Measurements from ENCODE around the gene RAB11FIP4. TPM values are rescaled to one million over a fixed set of nuclear protein-coding genes. Genes with fewer than 3 reads are reported as not detected.

RAB11FIP4 gene
- polyA plus RNA-seq, 4 donors: 1.2 to 16.5 (median 15.0) TPM

- DNase-seq (ENCODE audit: low read depth in 4 of 4, low spot score in 3 of 4): no peak
These were observed 142.2 kb downstream of the RAB11FIP4 start for GRCh38 chr17:31533546-31534155.

GRCh38 chr17:31534223-31534888 is 142.9 kb downstream of the RAB11FIP4 start:
- no peak for DNase-seq (ENCODE audit: low read depth in 4 of 4, low spot score in 3 of 4)

DNA sequence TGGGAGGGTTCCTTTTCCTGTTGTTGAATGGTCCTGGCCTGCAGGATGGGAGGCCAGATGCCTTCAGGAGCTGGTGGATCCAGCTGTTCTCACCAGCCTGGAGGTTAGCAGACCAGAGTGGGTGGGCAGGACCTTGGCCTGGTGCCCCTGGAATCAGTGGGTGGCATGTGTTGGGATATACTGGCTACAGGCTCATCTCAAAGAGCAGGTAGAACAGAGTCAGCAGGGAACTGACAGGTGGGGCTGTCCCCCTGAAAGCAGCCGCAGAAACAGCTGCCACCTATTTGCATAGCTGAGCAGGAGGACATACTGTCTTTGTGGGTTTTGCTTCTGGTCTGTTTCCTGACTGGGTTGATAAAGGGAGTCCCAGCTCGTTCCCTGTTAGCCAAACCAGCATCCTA is 144.1 kb downstream of the RAB11FIP4 start:
- no peak for DNase-seq (ENCODE audit: low read depth in 4 of 4, low spot score in 3 of 4)

- DNase-seq (ENCODE audit: low read depth in 4 of 4, low spot score in 3 of 4): no peak
These were observed 145.0 kb downstream of the RAB11FIP4 start for GRCh38 chr17:31536451-31536850.

DNA sequence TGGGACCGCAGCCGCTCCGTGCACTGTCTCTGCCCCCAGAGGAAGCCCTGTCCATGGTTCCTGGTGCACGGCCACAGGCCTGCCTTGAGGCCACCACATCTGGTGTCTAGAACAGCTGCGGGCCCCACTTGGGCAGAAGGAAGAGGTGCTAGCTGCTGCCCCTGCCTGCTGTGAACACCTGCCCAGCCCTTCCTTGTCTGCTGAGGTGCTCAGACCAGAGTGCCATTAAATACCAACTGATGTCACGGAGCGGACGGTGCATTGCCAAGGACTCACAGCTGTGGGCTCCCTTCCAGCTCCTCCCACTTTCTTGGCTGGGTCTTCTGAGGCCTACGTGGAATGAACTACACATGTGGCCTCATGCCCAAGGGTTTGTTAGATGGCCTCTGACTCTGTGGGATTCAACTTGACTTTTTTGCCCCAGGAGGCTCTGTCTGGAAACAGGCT is 146.1 kb downstream of the RAB11FIP4 start:
- DNase-seq (ENCODE audit: low read depth in 4 of 4, low spot score in 3 of 4): no peak

GRCh38 chr17:31538080-31538762 is 146.7 kb downstream of the RAB11FIP4 start:
- no peak for DNase-seq (ENCODE audit: low read depth in 4 of 4, low spot score in 3 of 4)

DNA sequence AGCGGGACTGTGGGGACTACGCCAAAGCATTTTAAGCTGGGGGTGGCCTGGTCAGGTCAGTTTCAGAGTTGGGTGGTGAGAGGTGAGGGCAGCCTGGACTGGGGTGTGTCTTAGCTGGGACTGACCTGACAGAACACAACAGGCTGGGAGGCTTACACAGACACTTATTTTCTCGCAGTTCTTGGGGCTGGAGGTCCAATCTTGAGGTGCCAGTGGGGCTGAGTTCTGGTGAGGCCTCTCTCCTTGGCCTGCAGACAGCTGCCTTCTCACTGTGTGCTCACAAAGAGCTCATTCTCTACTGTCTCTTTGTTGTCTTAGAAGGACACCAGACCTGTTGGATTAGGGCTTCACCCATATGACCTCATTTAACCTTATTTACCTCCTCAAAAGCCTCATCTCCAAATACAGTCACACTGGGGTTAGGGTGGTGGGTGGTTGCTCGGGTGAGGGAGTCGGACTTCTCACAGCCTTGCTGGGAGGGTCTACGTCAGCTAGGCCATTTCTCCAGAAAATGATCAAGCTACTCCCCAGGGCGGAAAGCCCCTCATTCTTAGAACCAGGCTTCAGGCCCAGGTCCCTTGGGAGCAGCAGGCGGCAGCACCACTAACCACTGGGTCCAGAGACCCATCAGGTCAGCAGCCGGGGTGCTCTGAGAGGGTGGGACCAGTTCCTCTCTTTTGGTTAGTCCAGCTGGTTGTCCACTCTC is 149.3 kb downstream of the RAB11FIP4 start:
- no peak for DNase-seq (ENCODE audit: low read depth in 4 of 4, low spot score in 3 of 4)

- no peak for DNase-seq (ENCODE audit: low read depth in 4 of 4, low spot score in 3 of 4)
These were observed 150.1 kb downstream of the RAB11FIP4 start for GRCh38 chr17:31541559-31541958.

GRCh38 chr17:31544186-31544585 is 152.7 kb downstream of the RAB11FIP4 start:
- DNase-seq (ENCODE audit: low read depth in 4 of 4, low spot score in 3 of 4): no peak

DNA sequence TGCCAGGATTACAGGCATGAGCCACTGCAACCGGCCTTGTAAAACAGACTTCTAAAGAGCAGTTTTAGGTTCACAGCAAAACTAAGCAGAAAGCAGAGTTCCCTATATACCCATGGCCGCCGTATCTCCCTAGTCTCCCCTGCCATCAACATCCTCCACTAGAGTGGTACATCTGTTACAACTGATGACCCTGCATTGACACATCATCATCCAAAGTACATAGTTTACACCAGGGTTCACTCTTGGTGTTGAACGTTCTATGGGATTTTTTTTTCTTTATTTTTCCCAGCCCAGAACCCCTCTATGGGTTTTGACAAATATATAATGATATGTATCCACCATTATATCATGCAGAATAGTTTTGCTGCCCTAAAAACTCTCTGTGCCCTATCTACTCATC is 155.2 kb downstream of the RAB11FIP4 start:
- DNase-seq (ENCODE audit: low read depth in 4 of 4, low spot score in 3 of 4): no peak

GRCh38 chr17:31548709-31549108 is 157.2 kb downstream of the RAB11FIP4 start:
- no peak for DNase-seq (ENCODE audit: low read depth in 4 of 4, low spot score in 3 of 4)

GRCh38 chr17:31549121-31549524 is 157.6 kb downstream of the RAB11FIP4 start:
- DNase-seq (ENCODE audit: low read depth in 4 of 4, low spot score in 3 of 4): no peak

DNA sequence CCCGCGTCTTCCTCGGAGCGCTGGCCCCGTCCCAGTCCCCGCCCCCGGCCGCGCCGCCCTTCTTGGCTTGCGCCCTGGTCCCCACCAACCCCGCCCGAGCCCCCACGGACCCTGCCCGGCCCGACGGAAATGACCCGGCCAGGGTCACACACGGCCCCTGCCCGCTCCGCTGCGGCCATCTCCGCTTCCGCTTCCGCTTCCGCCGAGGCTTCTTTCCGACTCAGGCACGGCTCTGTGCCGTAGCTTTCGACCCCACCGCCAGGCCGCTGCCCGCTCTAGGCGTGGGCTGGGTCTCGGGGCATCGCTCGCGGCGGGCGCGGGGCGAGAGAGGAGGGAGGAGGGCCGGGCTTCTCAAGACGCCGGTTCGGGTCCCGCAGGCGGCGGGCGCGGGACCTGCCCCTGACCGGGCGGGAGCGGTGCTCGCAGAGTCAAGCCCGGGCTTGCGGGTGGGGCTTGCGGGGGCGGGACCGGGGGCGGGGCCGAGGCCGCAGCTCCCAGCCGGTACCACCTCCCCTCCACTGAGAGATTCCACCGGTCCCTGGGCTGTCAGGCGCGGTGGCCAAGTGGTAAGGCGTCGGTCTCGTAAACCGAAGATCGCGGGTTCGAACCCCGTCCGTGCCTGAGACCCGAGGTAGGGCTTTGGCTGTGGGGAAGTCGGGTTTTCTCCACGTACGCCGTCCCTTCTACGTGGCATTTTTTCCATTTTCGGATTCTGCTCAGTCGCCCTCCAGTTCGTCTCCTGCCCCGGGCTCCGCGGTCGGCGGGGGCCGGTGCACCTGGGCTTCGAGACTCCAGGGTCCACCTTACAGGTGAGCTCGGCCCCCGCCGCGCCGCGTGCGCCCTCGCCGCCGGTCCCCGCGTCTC is 158.3 kb downstream of the RAB11FIP4 start:
- peak; percentile 75 to 84 (median 80) for DNase-seq (ENCODE audit: low read depth in 4 of 4, low spot score in 3 of 4)

DNA sequence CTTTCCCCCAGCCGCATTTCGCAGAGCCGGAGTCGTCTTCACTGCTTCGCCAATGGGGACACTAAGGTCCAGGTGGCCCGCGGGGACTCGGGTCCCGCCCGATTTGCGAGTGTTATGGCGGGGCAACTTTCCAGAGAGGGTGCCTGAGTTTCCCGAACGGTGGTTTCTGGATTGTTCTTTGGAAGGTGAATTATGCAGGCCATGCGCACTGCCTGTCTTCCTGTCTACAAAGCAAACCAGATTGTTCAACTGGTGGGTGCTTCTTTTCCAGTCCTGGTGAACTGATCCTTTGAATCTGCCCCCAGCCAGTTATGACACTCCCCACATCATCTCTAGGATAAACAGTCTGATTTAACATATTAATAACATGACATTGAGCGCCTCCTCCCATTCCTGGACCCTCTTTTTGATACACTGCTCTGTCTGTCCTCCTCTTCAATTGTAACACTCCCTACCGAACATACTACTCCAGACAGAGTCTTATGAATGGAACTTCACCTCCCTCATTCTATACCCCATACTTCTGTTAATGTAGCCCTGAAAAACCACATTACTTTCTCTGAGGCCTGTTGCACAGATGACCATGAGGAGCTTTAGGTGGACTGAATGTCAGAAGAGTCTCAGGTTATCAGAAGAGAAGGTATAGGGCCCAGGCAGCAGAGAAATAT is 159.0 kb downstream of the RAB11FIP4 start:
- no peak for DNase-seq (ENCODE audit: low read depth in 4 of 4, low spot score in 3 of 4)

- no peak for DNase-seq (ENCODE audit: low read depth in 4 of 4, low spot score in 3 of 4)
These were observed 161.1 kb downstream of the RAB11FIP4 start for GRCh38 chr17:31552568-31552967.

DNA sequence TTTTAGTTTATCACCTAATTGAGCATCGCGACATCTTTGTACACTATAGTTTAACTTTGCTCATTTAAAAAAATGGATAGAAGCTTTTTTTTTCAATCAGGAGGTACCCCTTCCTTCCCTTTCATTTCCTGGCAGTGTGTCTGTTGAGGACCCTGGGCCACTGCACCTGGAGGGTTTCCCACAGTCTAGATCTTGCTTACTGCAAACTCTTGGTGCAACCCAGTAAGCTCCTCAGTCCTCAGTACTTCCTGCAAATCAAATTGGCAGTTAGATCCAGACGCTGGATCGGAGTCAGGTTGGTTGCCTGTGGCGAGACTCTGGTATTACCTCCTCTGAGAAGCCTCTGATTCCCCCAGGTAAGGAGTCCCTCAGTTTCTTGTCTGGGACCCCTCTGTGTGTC is 162.0 kb downstream of the RAB11FIP4 start:
- no peak for DNase-seq (ENCODE audit: low read depth in 4 of 4, low spot score in 3 of 4)

- DNase-seq (ENCODE audit: low read depth in 4 of 4, low spot score in 3 of 4): no peak
These were observed 163.5 kb downstream of the RAB11FIP4 start for GRCh38 chr17:31554930-31555329.

DNA sequence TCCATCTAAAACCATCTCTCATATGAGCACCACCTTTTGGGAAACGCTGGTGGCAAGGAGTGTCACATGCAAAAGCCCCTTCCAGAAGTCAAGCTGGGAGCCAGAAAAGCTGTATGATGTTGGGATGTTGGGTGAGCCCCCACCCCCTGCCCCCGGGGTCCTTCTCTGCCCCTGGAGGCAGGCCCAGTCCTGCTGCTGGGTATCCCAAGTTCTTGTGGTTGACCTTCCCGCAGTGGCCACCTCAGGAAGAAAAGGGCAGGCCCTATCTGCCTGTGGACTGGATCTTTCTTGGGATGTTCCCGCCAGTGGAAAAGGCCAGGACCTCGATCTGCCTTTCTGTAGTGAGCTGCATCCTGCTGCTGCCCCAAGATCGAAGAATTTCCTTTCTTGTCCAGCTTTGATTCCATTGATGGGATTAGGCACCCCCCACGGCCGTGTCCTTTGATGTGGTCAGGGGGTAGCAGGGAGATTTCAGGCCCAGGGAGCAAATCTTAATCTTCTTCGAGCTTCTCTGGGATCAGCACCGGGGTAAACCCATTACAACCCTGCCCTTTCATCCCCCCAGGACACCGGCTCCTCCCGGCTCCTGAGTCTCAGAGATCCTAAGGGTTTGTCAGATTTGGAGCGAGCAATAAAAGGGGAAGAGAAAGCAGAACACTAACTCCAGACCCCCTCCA is 165.6 kb downstream of the RAB11FIP4 start:
- no peak for DNase-seq (ENCODE audit: low read depth in 4 of 4, low spot score in 3 of 4)
